GM12875 (cell line): ENCODE results near the gene CELF4.

Source experiments
- H3K4me3 ChIP-seq: one replicate; pipeline ENCODE4 v1.5.1; 2011; ENCODE audit warnings: low read depth, low read length, control low read depth
- CTCF ChIP-seq: IDR thresholded peaks from 2 replicates; pipeline ENCODE4 v1.5.1; 2011; ENCODE audit warnings: low read depth, mild to moderate bottlenecking, control low read depth, inconsistent platforms, low read length, moderate library complexity, borderline replicate concordance; ENCODE audit not compliant: insufficient read depth

CELF4 gene

GRCh38 chr18:37511721-37512298 is 53.8 kb downstream of the CELF4 start:
- H3K4me3 ChIP-seq: no peak overlapping the region
- no peak for TF ChIP-seq CTCF

GRCh38 chr18:37509600-37509999 is 56.0 kb downstream of the CELF4 start:
- H3K4me3 ChIP-seq: no peak overlapping the region
- TF ChIP-seq CTCF: no peak

- no peak for TF ChIP-seq CTCF
- no peak overlapping the region for H3K4me3 ChIP-seq
Measured at GRCh38 chr18:37508207-37508606, 57.4 kb downstream of the CELF4 start.

- no peak for TF ChIP-seq CTCF
Measured at GRCh38 chr18:37507239-37507638, 58.4 kb downstream of the CELF4 start.

GRCh38 chr18:37506001-37506400 is 59.6 kb downstream of the CELF4 start:
- no peak for TF ChIP-seq CTCF

More at GRCh38 chr18:37507239-37507638, 58.4 kb downstream of the CELF4 start:
- H3K4me3 ChIP-seq: no peak overlapping the region

GRCh38 chr18:37505321-37505720 is 60.3 kb downstream of the CELF4 start:
- TF ChIP-seq CTCF: no peak
- H3K4me3 ChIP-seq: no peak overlapping the region

More at GRCh38 chr18:37506001-37506400, 59.6 kb downstream of the CELF4 start:
- no peak overlapping the region for H3K4me3 ChIP-seq

GRCh38 chr18:37502601-37503000 is 63.0 kb downstream of the CELF4 start:
- TF ChIP-seq CTCF: no peak
- H3K4me3 ChIP-seq: no peak overlapping the region
